SKM-1 treated with dmso at 0.1 percent for 144 hours (cell line): Measurements from ENCODE around the gene ARL8B.
"Not testable (repeated sequence)": the region's sequence is repeated elsewhere in the genome, so short reads cannot be mapped to it uniquely, and the experiment has no call there.

Experiments used
- DNase-seq: peaks from one replicate; lab custom pipeline; 2025; ENCODE audit not compliant: unreplicated experiment; lab: John Stamatoyannopoulos, UW

ARL8B gene

GRCh38 chr3:5144316-5144994, 22.4 kb downstream of the ARL8B start:
- peak; percentile 67 for DNase-seq

GRCh38 chr3:5145120-5145519, 23.0 kb downstream of the ARL8B start:
- DNase-seq, result no peak

- DNase-seq, result not testable (repeated sequence)
These were observed 25.1 kb downstream of the ARL8B start for GRCh38 chr3:5147152-5147551.

GRCh38 chr3:5149306-5149880, 27.3 kb downstream of the ARL8B start:
- DNase-seq, result no peak

- DNase-seq, result no peak
These were observed 29.5 kb downstream of the ARL8B start for GRCh38 chr3:5151586-5151985.

GRCh38 chr3:5153074-5153473, 31.0 kb downstream of the ARL8B start:
- no peak for DNase-seq

GRCh38 chr3:5155241-5155640, 33.1 kb downstream of the ARL8B start:
- no peak for DNase-seq

- DNase-seq, result no peak
These were observed 38.2 kb downstream of the ARL8B start for GRCh38 chr3:5160321-5160720.

- DNase-seq, result no peak
These were observed 39.1 kb downstream of the ARL8B start for GRCh38 chr3:5160940-5161858.

GRCh38 chr3:5162102-5162501, 40.0 kb downstream of the ARL8B start:
- no peak for DNase-seq

- DNase-seq, result no peak
These were observed 43.6 kb downstream of the ARL8B start for GRCh38 chr3:5165698-5166097.

- no peak for DNase-seq
These were observed 44.8 kb downstream of the ARL8B start for GRCh38 chr3:5166846-5167245.

GRCh38 chr3:5168110-5168509, 46.0 kb downstream of the ARL8B start:
- DNase-seq, result no peak

- DNase-seq, result no peak
These were observed 47.7 kb downstream of the ARL8B start for GRCh38 chr3:5169807-5170206.

- DNase-seq, result no peak
These were observed 48.9 kb downstream of the ARL8B start for GRCh38 chr3:5170975-5171374.

GRCh38 chr3:5172018-5172417, 49.9 kb downstream of the ARL8B start:
- no peak for DNase-seq

GRCh38 chr3:5179036-5179435, 56.9 kb downstream of the ARL8B start:
- DNase-seq, result not testable (repeated sequence)

- no peak for DNase-seq
These were observed 59.5 kb downstream of the ARL8B start for GRCh38 chr3:5181469-5182141.

GRCh38 chr3:5183714-5184113, 61.6 kb downstream of the ARL8B start:
- DNase-seq, result peak; percentile 15

GRCh38 chr3:5184499-5184898, 62.4 kb downstream of the ARL8B start:
- no peak for DNase-seq

GRCh38 chr3:5185093-5185673, 63.1 kb downstream of the ARL8B start:
- DNase-seq, result no peak
